Measurements from ENCODE around the gene B3GLCT.
"Not testable (repeated sequence)": the region's sequence is repeated elsewhere in the genome, so short reads cannot be mapped to it uniquely, and the experiment has no call there.

B3GLCT gene

GRCh38 chr13:31286930-31287329 is 87.2 kb downstream of the B3GLCT start:
- DNase-seq: no peak

DNA sequence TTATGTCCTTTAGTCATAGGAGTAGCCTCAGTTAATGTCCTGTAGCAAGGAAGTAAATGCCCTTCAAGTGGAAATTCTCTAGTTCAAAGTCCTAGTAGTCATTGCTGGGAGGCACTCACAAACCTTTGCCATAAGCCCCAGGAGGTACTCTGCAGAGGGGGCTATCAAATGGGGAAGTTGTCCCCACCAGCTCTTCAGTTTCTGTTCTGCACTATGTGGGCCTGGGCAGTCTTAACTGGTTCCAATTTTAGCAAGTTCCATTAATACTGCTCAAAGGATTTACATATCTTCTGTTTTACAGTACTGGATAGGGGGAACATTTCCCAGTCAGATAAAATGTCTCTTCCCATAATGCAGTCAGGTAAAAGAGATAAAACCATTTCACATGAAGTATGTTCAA is 101.3 kb downstream of the B3GLCT start:
- DNase-seq: no peak

GRCh38 chr13:31310356-31310755 is 110.6 kb downstream of the B3GLCT start:
- no peak for DNase-seq

DNA sequence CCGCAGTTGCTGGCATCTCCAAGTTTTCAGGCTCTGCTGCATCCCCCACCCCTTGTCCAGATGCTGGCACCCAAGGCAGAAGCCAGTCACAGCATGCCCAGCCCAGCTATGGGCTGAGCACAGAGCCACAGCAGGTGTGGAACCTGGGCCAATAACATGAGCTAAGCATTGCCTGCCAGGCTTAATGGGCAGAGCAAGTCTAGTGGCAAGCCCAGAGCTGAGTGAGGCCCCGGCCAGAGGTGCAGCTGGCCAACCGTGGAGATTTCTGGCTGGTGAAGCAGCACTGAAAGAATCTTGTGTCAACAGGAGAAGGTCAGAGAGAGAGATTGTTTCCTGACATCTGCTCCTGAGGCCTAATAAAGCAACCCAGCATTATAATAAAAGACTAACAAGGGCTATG is 111.0 kb downstream of the B3GLCT start:
- DNase-seq: no peak

DNA sequence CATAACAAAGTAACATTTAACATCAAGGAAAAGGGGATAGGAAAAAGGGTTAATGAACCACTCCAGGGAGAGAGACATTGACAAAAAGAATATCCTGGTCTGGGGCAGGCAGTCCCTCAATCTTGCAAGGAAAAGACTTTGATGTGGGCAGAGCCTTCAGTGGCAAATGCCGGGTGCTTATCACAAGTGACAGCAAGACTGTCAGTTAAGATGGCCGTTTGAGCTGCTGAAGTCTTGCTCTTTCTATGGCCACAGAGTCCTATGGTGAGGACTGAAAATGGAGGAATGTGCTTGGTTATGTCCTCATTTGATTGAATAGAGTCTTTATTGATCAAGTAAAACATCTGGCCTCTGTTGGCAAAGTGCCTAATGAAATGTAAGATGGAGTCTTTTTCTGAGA is 112.1 kb downstream of the B3GLCT start:
- DNase-seq: no peak

DNA sequence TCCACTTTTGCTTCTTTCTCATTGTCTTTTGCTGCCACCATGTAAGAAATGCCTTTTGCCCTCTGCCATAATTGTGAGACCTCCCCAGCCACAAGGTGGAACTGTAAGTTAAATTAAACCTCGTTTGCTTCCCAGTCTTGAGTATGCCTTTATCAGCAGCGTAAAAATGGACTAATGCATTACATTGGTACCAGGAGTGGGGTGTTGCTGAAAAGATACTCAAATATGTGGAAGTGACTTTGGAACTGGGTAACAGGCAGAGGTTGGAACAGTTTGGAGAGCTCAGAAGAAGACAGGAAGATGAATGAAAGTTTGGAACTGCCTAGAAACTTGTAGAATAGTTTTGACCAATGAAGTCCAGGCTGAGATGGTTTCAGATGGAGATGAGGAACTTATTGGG is 115.2 kb downstream of the B3GLCT start:
- no peak for DNase-seq

DNA sequence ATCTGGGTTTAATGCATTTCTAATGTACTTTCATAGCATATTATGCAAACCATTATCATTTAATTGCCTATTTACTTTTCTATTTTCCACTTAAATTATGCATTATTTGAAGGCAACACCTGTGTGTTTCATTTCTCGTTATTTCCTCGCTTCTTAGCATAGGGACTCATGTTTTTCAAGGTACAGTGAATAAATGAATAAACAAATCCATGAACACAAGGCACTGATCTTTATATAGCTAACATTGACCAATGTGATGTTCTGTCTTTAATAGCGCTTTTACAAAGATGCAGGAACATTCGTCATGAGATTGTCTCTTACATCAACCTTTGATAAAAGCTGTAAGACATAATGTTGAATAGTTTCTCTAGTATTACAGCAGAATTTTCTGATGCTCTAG is 121.2 kb downstream of the B3GLCT start:
- no peak for DNase-seq

- no peak for DNase-seq
These were observed 121.7 kb downstream of the B3GLCT start for GRCh38 chr13:31321457-31321856.

DNA sequence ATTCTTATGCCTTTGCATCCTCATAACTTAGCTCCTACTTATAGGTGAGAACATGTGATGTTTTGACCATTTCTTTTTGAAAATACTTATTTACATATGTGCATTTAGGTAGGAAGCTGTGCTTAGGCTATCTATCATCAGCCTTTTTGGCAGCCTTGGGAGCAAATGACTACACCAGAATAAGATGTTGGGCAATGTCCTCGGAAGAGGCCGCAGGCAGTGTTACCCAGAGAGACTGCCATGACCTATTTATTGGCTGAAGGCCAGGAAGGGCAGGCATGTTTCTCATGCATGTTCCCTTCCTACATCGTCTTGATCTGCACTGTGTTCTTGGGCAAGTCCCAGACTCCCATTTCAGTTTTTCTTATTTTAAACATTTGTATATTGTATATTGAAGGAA is 122.3 kb downstream of the B3GLCT start:
- DNase-seq: no peak

DNA sequence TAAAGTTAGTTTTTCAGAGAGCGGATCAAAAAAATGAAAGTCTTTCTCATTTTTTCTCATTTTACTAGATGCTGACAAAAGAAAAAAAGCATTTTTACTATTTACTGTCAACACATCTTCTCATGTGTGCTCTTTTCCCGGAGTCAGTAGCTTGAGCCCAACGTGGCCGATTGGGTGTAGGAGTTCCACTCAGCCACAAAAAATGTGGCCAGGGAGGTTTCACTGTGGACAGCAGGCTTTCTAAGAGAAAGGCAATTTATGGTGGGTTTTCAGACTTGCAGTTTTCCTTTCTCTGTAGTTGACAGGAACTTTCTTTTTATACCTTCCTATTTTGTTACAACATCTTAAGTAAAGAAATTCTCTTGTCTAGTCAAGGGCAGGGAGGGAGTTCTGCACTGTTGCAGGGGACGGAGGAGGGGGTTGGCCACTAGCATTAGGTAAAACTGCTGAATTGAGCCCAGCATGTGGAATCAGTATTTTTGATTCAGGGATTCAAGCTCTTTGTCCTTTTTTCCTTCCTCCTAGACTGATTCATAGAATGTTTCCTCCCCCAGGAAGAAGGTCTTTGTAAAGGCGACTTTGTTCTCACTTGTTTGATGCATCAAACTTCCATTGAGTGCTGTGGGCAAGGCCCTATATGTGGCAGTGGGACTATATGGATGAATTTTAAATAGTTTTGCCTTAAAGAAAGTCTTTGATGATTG is 123.1 kb downstream of the B3GLCT start:
- DNase-seq: no peak

DNA sequence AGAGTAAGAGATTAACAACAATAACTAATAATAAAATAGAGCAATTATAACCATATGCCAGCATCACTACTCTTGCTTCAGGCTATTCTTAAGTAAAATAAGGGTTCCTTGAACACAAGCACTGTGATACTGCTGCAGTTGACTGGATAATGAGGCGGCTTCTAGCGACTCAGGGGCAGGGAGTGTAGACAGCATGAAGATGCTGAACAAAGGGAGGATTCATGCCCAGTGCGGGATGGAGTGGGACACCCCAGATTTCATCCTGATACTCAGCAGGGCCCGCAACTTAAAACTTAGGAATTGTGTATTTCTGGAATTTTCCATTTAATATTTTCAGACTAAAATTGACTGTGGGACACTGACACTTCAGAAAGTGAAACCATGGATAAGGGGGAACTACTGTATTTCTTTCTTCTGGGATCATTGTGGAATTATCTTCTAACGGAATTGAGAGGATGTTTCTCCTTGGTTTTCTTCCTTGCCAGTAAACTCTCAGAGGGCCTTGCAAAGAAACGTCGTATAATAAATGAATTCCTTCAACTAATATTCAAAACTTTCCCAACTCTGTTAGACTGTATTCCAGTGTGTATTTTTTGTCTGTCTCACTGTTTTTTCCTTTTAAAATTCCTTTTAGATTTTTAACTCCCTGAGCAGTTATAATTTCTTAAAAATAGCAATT is 127.5 kb downstream of the B3GLCT start:
- DNase-seq: no peak

GRCh38 chr13:31328549-31329235 is 128.9 kb downstream of the B3GLCT start:
- no peak for DNase-seq

DNA sequence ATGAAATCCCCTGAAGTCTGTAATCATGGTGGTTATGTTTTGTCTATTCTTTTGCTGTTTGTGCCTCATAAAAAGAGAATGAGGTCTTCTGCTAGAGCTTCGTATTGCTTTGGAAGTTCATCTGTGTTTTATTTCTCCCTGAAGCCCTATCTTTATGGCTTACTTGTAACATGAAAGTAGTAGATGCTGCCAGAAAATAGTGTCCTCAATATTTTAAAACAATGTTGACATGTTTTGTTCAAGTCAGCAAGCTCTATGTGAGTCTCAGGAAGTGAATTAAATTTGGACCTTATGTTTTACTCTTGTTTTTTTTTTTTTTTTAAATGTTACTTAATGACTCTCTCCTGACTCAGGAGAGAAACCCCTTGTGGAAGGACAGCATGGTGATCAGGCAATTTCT is 130.5 kb downstream of the B3GLCT start:
- DNase-seq: no peak

DNA sequence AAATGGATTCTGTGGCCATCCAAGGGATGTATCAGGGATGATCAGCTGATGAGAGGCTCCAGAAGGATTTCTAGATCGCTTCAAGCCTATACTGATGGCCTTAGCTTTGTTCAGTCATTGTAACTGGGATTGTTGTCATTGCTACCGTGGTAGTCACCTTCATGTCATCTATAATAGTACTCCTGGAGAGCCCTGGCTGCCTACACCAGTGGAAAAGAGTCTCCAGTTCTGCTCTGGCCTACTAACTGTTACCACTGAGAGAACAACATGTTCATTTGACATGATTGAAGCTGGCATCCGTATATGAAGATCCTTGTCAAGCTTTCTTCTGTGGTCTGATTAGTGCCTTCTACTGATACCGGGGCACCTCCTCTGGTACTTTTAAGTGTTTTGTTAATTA is 131.3 kb downstream of the B3GLCT start:
- no peak for DNase-seq

DNA sequence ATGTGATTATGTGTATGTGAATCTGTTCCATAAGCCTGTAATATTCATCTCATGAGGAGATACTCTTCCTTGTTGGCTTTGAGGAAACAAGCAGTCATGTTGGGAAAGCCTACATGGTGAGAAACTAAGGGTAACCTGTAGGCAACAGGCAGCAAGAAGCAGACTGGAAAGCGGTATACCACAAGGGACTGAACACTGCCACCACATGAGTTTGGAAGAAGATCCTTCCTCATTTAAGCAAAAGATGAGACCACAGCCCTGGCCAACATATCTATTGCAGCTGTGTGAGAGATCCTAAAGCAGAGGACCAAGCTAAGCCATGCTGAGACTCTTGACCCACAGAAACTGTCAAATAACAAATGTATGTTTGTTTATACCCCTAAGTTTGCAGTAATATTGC is 134.8 kb downstream of the B3GLCT start:
- no peak for DNase-seq

DNA sequence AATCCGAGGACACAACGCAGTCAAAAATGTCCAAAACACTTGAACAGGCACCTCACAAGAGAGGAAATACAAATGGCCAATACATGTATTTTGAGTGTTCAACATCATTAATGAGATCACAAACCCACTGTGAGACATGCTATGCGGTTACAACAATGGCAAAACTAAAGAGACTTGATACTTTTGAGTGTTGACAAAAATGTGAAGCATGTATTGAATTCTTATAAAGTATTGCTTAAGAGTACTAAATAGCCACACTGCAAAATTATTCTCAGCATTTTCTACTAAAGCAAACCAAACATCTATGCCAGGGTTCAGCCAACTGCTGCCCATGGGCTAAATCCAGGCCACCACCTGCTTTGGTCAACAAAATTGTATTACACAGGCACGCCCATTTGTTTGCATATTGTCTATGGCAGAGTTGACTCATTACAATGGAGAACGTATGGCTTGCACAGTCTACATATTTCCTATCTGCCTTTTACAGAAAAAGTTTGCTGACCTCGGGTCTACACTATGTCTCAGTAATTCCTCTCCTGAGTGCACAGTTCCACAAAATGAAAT is 135.3 kb downstream of the B3GLCT start:
- no peak for DNase-seq

GRCh38 chr13:31339616-31340015 is 139.8 kb downstream of the B3GLCT start:
- DNase-seq: not testable (repeated sequence)

- not testable (repeated sequence) for DNase-seq
These were observed 141.1 kb downstream of the B3GLCT start for GRCh38 chr13:31340848-31341247.

GRCh38 chr13:31346891-31347290 is 147.1 kb downstream of the B3GLCT start:
- no peak for DNase-seq

DNA sequence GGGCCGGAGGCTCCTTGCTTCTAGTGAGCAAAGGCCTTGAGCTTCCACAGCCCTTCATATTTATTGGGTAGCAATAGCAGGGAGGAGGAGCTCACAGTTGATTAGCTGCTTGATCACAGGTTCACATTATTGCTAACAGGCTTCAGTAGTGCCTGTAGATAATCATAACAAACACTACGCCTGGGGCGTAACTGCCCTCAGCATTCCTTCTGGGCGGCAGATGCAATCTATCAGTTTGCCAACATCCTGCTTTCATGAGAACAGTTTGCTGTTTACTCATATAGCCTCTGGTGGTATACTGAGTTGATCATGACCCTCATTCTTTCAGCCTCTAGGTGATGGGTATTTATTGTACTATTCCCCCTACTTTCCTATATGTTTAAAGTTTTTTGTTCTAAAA is 149.4 kb downstream of the B3GLCT start:
- no peak for DNase-seq

- DNase-seq: no peak
These were observed 150.8 kb downstream of the B3GLCT start for GRCh38 chr13:31350560-31350959.

- no peak for DNase-seq
These were observed 151.6 kb downstream of the B3GLCT start for GRCh38 chr13:31351376-31351775.

DNA sequence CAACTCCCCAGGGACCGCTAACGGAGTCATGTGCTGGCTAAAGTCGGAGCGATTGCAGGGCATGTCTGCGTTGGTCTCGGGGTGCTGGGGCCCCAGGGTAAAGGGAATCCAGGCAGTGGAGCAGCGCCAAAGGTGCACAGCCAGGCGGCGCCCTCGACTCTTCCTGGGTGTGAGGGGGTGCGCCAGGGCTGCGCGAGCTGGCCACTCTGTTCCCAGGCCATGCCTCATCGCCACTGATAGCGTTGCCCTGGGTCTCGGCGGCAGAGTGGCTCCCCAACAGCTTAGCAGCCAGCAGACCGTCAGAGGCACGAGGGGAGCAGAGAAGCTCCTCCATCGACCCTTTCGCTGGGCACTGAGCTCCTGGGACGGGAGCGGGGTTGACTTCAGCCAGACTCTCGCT is 152.7 kb downstream of the B3GLCT start:
- DNase-seq: no peak

DNA sequence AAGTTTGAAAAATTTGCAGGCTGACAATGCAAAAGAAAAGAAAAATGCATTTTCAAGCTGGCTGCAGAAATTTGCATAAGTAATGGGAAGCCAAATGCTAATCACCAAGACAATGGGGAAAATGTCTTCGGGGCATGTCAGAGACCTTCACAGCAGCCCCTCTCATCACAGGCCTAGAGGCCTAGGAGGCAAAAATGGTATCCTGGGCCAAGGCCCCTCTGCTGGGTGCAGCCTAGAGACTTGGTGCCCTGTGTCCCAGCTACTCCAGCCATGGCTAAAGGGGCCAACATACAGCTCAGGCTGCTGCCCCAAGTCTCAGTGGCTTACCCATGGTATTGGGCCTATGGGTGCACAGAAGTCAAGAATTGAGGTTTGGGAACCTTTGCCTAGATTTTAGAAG is 155.2 kb downstream of the B3GLCT start:
- DNase-seq: no peak
